Suppressor macrophage treated with lipopolysaccharide for 1 hour (primary cell): ENCODE results near the gene TRMT11.
"Not testable (repeated sequence)": the region's sequence is repeated elsewhere in the genome, so short reads cannot be mapped to it uniquely, and the experiment has no call there.

Source experiments
- DNase-seq, 3 donors: peaks; one replicate each; pipeline ENCODE4 v3.0.0-alpha.2; 2020 to 2022

Gene TRMT11

GRCh38 chr6:126047648-126048047 lies 61.3 kb downstream of the TRMT11 start:
- no peak for DNase-seq

DNA sequence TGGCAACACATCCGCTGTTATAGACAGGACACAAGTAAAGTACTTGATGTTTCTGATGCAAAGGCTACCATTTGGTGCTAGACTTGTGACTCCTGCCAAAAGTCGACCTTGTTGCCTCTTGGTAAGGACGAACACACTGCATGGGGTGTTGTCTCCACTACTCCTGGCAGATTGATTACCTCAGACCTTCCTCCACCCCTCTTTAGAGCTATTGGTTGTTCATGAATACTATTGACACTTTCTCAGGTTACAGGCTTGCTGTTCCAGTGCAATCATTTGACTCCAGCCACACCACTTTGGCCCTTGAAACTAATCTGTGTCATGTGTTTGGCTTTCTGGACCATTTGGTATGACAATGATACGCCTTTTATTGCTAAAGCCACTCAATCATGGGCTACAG lies 62.3 kb downstream of the TRMT11 start:
- DNase-seq: no peak

DNA sequence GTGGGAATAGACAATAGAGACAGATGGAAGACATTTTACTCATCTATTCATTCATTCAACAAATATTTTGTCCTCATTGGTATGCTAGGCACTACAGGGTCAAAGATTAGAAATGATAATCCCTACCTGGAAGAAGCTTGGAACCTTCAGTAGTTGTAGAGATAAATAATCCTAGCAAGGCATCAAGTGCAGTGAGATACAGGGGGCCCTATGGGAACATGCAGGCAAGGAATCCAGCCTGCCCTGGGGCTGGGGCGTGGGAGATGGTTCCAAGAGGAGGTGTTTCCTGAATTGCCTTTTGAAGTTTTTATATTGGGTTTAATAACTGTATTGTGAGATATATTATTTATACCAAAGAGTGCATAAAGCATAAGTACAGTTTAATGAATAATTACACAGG lies 64.5 kb downstream of the TRMT11 start:
- no peak for DNase-seq

- DNase-seq: no peak
Measured at GRCh38 chr6:126051791-126052190, 65.5 kb downstream of the TRMT11 start.

DNA sequence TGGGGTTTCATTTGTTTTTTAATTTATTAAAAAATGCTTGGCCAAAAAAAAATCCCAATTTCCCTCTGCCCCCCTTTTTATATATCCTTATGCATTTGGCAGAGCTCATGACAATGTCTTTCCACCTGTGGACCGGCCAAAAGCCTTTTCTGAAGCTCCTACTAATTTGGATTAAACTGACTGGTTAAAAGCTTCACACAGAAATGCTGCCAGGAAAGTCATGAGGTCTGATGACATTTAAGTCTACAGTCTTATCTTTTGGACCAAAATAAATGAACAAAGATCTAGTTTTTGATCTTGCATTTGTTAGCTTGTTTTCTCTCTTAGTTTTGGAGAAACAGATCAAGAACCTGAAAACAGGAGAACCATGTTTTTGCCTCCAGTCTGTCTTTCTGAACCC lies 66.1 kb downstream of the TRMT11 start:
- no peak for DNase-seq

GRCh38 chr6:126054258-126054702 lies 67.9 kb downstream of the TRMT11 start:
- DNase-seq: no peak

GRCh38 chr6:126054802-126055201 lies 68.5 kb downstream of the TRMT11 start:
- DNase-seq: no peak

DNA sequence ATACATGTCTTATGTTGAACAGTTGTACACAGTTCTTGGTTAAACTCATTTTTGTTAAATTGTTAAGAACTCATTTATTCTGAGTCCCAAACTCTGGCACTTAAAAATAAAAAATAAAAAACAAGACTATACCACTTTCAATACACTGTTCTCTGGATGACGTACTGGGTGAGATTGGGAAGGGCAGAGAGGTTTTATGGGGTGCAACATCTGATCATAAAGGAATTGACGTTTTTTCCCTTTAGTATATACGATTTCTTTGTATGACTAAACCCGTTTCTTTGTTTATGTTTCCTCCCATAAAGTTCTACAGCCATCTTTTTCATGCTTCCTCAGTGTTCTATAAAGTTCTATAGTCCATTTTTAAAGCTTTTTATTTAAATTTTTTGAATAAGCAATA lies 69.1 kb downstream of the TRMT11 start:
- DNase-seq: no peak

GRCh38 chr6:126056355-126057004 lies 70.1 kb downstream of the TRMT11 start:
- no peak for DNase-seq

GRCh38 chr6:126058085-126058484 lies 71.7 kb downstream of the TRMT11 start:
- not testable (repeated sequence) for DNase-seq

GRCh38 chr6:126060400-126060799 lies 74.1 kb downstream of the TRMT11 start:
- no peak for DNase-seq

DNA sequence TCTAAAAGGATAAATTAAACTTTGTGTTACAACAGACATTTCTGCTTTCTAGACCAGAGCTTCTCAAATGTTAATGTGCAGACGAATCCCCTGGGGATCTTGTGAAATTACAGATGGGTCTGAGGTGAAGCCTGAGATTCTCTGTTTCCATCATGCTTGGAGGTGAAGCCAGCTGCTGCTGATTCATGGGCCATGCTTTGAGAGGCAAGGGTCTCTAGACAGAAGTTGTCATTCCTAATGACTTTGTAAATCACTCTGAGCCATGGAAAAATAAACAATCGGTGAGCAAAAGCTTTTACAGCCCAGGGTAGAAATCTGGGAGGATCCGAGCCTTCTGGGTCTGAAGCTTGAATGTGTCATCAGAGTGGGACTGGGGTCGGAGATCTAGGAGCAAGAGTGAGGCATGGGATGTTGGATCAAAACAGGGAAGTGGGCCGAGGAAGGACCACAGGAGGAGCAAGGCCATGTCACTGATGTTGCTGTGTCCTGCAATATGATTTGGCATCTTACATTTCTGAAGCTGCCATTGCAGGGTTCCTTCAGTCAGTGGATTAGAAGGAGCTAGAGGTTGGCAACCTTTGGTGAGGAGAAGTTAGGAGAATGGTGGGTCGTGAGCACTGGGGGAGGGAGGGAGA lies 77.3 kb downstream of the TRMT11 start:
- DNase-seq: no peak

GRCh38 chr6:126064257-126064747 lies 78.0 kb downstream of the TRMT11 start:
- no peak for DNase-seq

GRCh38 chr6:126064748-126065401 lies 78.5 kb downstream of the TRMT11 start:
- DNase-seq: no peak

- no peak for DNase-seq
Measured at GRCh38 chr6:126066053-126067048, 80.0 kb downstream of the TRMT11 start.

DNA sequence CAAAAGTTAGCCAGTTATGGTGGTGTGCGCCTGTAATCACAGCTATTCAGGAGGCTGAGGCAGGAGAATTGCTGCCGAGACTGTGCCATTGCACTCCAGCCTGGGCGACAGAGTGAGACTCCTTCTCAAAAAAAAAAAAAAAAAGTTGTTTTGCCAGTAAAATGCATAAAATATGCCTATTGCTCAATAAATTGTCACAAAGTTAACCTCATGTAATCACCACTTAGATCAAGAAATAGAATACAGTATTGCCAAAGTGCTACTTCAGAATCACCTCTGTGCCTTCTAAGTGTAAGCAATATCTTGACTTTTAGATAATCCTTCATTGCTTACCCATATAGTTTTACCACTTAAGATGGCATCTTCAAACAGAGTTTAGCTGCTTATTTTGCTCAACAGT lies 80.7 kb downstream of the TRMT11 start:
- no peak for DNase-seq

DNA sequence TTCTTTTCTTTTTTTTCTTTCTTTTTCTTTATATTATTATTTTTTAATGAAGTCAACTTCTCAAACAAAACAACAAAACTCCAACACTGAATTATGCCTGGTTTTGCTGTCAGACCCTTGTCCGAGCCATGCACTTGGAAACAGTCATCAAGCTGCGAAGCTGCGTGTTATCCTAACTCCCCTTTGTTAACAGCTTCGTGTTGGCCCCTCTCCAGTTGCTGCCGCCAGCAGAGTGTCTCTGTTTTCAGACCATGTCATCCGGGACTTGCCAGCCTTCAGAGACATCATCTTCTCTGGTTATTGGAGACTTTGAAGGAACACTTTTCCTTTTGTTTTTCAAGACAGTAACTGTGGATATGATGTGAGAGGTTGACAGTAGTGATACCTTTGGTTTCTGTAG lies 83.1 kb downstream of the TRMT11 start:
- no peak for DNase-seq

- DNase-seq: no peak
Measured at GRCh38 chr6:126071000-126071647, 84.8 kb downstream of the TRMT11 start.

DNA sequence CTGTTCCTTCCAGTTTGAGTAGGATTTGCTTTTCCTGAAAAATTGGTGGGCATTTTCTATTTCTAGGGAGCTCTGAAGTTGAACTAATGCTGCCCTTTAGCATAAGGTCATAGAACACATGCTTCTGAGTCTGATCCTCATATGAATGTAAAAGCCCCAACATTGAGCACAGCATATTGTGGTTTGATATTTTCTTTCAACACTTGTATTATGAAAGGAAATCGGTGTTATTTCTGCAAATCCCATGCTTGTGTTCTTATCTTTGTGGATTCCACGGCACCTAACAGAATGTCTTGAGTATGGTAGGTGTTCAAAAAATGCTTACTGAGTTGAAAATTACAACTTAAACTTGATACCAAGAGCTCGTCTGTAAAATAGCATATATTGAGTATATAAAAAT lies 85.8 kb downstream of the TRMT11 start:
- no peak for DNase-seq

GRCh38 chr6:126072834-126073233 lies 86.5 kb downstream of the TRMT11 start:
- DNase-seq: no peak

DNA sequence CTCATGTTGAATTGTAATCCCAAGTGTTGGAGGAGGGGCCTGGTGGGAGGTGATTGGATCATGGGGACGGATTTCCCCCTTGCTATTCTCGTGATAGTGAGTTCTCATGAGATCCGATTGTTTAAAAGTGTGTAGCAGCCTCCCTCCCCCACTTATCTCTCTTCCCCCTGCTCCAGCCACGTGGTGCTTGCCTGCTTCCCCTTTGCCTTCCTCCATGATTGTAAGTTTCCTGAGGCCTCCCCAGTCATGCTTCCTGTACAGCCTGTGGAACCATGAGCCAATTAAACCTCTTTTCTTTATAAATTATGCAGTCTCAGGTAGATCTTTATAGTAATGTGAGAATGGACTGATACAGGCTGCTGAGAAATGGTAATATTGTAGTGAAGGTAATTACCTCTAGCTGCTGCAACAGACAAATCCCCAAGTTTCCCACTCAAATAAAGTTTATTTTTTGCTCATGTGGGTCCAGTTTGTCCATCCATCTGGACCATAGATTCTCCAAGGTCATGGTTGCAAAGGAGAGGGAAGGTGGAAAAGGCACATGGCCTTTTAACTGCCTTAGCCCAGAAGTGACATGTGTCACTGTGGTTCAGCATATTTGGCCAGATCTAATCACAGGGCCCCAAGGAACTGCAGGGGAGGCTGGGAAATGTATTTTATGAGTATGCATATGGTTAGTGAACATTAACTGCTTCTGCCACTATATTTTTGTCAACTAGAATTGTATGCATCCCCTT lies 89.2 kb downstream of the TRMT11 start:
- no peak for DNase-seq
